ENCODE results near the gene HHIPL1. TPM values are rescaled to one million over a fixed set of nuclear protein-coding genes. Genes with fewer than 3 reads are reported as not detected.

The HHIPL1 gene
- total RNA-seq, 1 donor from 2014 or later, result 0.79 TPM

DNA sequence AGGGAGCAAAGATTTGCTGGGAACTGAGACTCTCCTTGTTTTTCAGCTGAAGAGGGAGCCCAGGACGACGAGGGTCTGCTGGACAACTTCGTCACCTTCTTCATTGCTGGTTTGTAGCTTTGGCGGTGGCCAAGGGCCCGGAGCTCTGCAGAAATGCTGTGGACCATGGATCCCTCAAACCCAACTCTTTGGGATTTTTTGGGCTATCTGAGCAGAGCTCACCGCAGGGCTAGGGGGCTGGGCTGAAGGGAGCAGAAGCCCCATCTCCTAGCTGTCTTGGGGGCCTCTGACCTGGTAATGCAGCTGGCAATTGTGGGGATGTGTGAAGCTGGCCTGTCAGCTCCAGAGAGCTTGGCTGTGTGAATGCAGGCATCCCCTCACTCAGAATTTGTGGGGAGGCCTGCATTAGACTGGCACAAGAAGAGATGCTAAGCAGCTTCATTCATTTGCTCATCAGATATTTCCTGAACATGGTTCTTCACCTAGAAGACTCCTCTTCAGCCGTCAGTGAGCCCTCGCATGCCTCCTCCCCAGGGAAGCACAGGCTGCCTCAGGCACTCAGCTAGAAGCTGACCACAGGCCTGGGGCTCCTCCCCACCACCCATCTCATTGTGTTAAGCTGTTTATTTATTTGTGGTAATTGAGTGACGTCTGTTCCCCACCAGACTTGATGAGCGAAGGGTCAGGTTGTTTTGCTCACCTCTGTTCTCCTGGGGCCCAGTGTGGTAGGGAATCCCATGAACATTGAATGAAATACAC, 71.3 kb downstream of the HHIPL1 start:
- DNase-seq (ENCODE audit: low read depth in 2 of 2), result no peak

DNA sequence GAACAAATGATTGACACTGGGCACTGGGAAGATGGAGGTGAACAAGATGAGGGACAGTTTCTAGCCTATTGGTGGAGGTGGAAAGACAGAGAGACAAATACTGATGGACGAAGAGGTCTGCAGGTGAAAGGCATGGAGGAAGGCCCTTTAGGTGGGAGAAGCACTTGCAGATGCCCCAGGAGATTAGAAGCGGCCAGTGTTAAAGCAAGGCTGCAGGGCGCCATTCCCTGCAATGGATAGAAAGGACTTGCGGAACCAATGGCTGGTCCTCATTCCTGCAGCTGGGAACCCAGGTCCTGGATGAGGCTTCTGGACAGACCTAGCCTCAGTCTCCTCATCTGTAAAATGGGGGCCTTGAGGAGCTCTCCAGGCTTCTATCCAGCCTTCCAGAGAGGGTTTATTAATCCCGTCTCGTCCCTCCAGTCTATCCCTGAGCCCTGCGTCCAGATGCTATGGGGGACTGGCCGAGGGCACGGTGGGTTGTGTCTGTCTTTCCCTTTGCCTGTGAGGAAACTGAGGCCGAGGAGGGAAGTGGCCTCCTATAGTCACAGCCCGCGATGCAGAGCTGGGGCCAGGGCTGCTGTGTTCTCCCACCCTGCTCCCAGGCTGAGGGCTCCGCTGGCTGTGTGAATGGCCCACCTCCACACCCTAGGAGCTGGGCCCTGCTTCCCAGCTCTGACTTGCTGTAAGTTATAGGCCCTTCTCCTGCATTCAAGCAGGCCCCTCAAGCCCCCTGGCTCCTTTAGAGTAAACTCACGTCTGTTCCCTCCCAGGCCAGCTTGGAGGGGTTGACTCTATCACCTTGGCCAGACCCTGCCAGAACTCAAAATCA, 72.1 kb downstream of the HHIPL1 start:
- no peak for DNase-seq (ENCODE audit: low read depth in 2 of 2)

DNA sequence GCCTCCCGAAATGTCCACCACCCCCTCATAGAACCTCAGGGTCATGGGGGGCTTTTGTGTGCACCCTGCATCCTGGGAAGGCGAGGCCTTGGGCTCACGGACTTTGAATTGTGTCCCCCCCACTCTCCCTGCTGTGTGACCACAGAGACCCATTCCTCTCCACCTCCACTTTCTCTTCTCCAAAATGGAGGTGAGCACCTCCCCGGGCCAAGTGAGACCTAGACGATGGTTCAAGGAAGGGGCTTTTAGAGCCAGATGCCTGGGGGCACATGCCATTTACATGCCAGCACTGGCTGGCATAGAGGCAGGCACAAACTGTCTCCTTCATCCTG, 72.7 kb downstream of the HHIPL1 start:
- no peak for DNase-seq (ENCODE audit: low read depth in 2 of 2)

DNA sequence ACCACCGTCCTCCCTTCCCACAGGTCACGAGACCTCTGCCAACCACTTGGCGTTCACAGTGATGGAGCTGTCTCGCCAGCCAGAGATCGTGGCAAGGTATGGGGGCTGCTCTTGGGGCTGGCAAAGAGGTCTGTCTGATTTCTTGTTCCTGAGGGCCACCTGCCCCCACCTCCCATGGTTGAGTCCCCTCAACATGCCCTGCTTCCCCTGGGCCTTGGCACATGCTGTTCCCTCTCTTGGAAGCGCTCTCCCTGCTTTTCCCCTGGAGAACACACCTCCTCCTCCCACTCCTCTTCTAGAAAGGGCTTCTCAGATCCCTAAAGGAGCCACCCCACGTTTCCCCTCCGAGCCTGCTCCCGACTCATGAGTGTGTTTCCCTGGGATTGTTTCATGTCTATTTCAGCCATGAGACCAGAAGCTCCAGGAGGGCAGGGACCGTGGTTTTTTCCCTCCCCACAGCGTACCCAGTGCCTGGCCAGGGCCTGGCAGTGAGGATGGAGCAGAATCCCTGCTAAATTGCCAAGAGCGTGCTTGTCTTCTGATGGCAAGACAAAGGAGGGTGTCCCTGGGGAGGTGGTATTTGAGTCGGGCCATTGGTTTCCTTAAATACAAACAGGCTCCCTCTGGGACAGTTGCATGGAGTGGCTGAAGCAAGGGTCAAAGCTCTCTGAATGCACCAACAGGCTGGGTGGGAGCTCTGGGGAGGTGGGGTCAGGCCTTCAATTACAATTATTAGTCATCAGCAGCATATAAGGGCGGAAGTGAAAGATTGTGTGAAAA, 73.3 kb downstream of the HHIPL1 start:
- no peak for DNase-seq (ENCODE audit: low read depth in 2 of 2)

DNA sequence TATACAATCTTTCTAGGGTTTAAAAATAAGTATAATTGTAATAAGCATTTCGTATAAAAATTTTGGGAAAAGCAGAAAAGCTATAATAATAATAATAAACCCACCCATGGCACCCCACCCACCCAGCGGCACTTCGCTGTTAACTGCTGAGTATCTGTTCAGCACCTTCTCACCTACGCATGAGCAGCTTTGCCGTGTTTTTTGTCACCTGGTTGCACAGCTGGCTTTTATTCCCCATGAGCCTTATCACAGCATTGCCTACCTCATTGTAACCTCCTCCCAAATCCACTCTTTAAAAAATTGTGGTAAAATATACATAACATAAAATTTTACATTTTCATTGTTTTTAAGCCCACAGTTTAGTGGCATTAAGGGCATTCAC, 73.9 kb downstream of the HHIPL1 start:
- no peak for DNase-seq (ENCODE audit: low read depth in 2 of 2)

DNA sequence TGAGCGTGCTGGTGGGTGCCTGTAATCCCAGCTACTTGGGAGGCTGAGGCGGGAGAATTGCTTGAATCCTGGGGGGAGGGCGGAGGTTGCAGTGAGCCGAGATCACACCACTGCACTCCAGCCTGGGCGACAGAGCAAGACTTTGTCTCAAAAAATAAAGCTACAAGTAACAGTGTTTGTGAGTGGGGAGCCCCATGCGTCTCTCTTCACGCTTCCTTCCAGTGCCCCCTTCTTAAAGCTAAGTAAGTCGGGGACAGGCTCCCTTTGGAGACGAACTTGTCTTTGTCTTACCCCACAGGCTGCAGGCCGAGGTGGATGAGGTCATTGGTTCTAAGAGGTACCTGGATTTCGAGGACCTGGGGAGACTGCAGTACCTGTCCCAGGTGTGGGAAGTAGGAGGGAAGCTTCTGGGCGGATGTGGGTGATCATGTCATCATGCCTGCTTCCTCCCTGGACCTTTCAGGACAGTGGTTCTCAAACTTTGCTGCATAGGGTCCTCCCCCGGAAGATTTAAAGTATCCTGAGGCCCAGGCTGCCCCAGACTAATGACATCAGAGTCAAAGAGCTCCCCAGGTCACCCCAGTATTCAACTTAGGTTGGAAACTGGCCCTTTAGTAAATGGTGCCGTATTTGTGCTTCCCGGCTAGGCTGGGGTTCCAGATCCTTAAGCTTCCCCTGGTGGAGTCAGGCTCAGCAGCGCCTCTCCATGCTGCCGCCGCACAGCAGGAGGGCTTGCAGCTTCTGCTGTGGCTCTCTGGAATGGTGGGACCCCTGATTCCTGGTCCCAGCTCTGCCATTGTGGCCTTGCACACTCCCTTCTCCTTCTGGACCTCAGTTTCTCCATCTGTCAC, 76.2 kb downstream of the HHIPL1 start:
- DNase-seq (ENCODE audit: low read depth in 2 of 2), result no peak

DNA sequence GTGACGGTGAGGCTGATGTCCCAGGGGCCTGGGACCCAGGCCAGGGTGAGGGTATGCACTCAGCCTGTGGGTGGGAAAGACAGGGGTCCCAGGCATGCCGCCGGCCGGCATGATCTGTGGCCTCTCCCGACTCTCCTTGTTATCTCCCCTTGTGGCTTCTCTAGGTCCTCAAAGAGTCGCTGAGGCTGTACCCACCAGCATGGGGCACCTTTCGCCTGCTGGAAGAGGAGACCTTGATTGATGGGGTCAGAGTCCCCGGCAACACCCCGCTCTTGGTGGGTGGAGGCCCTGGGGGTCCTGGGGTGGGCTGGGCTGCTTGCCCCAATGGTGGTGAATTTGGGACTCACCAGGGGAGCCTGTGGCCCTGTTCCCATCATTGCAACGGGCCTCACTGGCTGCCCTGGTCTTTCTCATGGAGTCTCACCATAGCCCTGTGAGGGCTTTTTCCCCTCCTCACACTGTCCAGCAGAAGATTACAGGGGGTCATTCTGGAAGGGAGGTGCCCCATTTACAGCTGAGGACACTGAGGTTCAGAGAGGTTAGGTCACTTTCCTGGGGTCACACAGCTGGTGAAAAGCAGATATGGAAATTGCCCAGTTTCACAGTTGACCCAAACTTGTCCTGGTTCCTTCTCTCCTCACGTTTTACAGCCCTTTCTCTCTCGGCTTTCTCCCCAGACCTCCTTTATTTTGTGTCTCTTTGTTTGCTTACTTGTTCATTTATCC, 77.0 kb downstream of the HHIPL1 start:
- no peak for DNase-seq (ENCODE audit: low read depth in 2 of 2)

DNA sequence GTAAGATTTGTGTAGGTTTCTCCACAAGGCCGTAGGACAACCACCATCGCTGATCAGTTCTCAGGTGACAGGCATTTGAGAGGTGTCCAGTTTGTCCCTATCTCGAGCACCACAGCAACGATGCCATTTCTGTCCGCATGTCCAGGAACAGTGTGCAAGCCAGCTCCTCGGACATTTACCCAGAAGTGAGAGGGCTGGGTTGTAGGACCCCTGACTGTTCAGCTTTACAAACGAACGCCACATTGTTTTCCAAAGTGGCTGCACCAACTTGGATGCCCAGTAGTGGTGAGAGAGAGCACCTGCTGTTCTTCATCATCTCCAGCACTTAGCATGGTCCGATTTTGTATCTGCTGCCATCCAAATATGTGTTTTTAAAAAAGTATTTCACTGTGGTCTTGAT, 77.8 kb downstream of the HHIPL1 start:
- no peak for DNase-seq (ENCODE audit: low read depth in 2 of 2)

DNA sequence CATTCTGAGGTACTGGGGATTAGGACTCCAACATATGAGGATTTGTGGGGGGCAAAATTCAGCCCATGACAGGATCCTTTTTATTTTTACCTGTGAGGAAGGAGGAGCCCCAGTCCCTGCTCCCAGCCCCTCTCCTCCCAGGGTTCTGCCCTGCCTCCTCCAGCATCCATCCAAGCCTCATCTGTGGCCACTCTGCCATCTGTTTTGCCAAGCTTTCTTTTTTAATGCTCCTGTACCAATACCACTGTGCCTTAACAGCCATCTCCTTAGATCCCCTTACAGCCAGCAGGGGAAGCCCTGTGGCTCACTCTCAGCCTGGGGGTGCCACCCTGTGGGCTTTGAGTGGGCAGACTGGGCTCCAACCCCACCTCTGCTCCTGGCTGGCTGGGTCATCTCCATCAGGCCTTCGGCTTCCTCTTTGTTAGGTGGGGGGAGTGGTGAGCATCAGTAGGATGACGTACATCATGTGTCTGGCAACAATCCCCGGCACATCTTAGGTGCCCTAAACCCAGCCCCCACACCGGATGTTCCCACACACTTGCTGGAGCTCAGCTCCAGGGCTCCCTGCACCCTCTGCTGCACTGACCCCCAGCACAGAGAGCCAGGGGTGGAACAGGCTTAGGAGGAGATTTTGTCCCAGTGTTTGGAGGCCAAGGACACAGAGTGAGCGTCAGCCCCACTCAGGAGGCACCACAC, 79.4 kb downstream of the HHIPL1 start:
- no peak for DNase-seq (ENCODE audit: low read depth in 2 of 2)

DNA sequence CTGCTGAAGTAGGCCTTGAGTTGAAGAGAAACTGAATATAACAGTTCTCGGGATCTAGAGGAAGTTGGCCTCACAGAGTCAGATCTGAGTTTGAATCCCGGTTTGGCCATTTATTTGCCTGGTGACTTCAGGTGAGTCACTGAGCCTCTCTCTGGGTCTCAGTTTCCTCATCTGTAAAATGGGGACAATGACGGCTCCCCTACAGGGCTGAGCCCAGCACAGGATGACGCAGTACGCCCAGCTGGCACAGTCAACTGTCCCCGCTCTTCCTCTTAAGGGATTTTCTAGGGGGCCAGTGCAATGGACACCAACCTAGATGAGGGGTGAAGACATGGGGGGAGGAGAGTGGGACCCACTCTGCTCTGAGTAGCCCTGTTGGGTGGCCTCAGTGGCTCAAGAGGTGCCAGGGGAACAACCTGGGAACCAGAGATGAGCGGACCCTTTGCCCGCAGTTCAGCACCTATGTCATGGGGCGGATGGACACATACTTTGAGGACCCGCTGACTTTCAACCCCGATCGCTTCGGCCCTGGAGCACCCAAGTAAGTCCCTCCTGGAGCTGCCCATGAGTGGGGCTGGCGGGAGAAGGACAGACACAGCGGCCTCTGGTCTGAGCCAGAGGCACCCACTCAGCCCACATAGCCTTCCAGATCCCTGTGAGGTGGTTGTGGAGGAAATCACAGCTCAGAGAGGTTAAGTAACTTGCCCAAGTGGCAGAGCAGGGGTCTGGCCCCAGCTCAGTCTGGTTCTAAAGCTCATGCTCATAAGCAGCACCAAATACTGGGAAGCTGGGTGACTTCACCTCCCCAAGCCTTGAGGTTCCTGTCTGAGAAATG, 80.2 kb downstream of the HHIPL1 start:
- DNase-seq (ENCODE audit: low read depth in 2 of 2), result no peak

DNA sequence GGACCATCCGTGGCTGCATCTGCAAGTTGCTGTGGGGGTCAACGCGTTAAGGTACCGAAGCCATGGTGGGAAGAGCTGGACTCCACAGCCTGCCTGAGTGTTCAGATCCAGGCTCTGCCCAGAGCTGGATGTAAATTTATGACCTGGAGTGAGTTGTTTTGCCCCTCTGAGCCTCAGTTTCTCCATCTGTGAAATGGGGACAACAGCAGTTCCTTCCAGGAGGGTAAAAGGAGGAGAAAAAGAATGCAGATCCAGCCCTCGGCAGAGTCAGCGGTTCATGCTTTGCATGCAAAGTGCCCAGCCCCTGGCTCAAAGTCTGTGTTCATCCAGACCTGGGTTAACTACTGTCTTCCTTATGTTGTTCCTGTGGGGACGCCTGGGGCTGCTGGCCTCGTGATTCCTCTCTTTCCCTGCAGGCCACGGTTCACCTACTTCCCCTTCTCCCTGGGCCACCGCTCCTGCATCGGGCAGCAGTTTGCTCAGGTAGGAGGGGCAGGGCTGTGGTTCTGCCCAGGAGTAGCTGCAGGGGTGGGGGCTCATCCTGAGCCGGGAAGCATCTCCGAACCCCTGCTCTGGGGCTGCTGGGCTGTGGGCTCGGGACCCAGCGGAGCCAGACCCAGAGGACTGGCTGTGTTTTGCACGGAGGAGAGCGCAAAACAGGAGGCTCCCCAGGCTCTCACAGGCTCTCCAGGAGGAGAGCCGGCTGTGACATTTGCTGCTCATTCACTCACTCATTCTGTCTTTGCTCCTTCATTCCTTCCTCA, 81.0 kb downstream of the HHIPL1 start:
- no peak for DNase-seq (ENCODE audit: low read depth in 2 of 2)

DNA sequence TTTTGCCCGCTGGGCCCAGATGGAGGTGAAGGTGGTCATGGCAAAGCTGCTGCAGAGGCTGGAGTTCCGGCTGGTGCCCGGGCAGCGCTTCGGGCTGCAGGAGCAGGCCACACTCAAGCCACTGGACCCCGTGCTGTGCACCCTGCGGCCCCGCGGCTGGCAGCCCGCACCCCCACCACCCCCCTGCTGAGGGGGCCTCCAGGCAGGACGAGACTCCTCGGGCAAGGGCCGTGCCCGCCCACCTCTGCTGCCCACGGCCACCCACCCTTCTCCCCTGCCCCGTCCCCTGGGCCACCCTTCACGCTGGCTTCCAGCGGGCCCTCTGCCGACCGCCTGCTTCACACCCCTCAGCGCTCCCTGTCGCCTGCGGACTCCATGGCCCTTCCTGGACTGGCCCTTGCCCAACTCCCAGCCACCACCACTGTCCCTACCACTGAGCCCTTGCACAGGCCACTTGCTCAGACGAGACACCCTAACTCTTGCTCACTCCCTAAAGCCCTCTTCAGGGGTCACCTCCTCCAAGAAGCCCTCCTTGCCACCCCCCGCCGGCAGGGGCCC, 81.7 kb downstream of the HHIPL1 start:
- DNase-seq (ENCODE audit: low read depth in 2 of 2), result no peak

DNA sequence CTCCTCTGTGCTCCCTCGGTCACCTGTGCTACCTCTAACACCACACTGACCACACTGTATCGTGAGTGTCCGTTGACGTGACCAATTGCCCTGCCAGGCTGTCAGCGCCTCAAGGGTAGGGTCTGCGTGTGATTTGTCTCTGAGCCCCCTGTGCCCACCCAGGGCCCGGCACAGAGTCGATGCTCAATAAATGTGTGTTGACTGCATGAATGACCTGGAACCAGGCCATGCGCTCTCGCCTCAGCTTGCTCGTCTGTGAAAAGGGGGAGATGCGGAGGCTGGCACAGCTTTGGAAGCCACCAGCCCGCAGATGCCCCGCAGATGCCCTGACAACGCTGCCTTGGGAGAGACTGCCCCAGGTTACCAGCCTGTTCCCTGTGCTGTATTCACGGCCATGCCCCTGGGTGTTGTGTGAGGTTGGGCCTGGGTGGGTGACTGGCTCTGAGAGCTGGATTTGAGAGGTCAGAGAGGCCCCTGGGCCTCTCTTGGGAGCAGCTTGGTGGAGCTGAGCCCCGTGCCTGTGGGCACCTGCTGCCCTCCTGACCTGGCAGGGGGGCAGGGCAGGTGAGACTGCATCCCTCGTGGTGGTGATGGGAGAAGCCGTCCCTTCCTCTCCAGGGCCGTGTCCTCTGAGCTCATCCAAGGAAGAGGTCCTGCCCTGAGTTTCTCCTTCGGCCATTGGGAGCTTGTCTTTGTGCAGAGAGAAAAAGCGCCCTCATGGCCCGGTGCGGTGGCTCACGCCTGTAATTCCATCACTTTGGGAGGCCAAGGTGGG, 82.4 kb downstream of the HHIPL1 start:
- no peak for DNase-seq (ENCODE audit: low read depth in 2 of 2)

DNA sequence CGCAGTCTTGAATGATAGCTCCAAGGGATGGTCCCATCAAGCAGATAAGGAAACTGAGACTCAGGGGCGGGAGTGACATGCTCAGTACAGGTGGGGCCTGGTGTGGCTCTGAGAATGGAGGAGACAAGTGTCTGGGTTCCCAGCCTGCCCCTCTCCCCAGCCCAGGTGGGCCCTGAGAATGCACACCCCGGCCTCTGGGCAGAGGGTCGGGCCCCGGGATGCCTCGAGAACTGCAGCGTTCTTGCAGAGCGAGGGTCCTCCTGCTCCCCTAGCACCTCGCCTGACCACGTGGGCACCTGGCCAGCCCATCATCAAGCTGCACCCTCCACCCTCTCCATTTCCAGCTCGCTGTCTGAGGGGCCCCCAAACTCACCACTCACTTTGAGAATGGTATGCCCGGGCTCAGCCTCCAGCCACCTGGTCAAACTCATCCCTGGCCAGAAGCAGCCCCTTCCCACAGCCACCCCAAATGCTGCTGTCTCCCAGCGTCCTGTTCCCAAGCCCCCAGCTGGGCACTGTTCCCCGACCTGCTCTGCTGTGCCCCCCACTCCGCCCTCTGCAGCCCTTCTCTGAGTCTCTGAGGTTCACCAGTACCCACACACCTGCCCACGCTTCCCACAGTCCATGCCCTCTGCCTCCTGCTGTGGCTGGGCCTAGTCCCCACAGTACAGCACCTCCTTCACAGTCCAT, 83.4 kb downstream of the HHIPL1 start:
- DNase-seq (ENCODE audit: low read depth in 2 of 2), result no peak

DNA sequence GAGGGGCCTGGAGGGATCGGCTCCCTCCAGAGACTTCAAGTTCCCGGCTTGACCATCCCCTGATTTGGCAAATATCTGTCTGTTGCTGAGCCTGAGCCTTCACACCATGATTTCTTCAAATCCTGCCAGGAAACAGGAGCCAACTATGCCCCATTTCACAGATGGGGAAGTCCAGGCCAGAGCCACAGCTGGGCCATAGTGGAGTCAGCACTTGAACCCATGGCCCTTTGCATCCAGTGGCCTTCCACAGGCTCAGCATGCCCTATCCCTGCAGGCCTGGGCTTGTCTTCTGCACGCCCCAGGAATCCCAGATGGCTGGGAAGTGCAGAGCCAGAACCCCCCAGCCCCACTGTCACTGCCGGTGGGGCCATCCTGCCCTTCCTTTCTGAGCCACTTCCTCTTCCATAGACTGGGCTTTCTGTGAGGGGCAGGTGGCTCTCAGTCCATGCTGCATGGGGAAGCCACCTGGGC, 84.1 kb downstream of the HHIPL1 start:
- DNase-seq (ENCODE audit: low read depth in 2 of 2), result no peak
